HG02973 (cell line): Measurements from ENCODE around the gene HPD.
A peak's percentile ranks its signal among the peaks of the same experiment; 100 is the strongest.
"Not testable (repeated sequence)": the region's sequence is repeated elsewhere in the genome, so short reads cannot be mapped to it uniquely, and the experiment has no call there.

Source experiments
- ATAC-seq: cut with Tn5 transposase; IDR thresholded peaks from one replicate; pipeline ENCODE4 v1.9.1; 2021; ENCODE audit warnings: moderate library complexity; ENCODE audit not compliant: unreplicated experiment

Gene HPD

DNA sequence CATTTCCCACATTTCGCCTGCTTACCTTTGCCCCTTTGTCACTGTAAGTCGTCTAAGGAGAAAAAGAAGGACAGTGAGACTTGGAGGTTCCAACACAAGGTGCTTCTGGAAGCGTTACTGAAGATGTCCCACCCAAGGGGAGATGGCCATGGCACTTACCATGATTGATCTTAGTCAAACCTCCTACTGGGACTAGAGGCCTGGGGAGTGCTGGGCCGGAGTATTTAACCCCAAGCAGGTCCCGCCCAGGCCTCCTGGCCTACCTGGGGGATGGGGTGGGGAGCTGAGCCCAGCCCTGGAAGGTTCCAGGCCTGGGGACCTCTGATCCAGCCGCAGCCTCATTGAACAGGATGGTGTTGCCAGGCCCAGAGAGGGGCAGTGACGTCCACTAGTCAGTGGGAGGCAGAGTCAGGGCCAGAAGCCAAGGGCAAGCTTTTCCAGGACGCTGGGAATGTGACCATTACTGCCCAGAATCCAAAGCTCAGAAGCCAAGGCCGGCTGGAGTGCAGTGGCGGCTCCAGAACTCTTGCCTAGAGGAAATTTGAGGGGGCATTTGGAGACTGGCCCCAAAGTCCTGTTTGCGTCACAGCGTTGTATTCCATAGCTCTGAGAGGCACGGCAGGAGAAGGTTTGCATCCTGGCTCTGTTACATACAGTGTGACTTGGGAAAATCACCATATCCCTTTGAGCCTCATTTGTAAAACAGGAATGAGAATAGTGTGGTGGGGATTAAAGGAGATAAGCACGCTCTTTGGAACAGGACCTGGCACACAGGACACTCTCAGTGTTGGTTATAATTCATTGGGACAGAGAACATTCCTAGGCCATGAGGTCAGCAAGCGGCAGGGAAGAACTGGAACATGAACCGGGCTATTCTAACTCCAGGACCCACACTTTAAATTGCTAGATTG is at the start of gene HPD:
Gene HPD, minus strand, starts transcription at position 198 of the 911 bp plus-strand sequence. Its CDS starts 36 bp downstream, at position 162.
- ATAC-seq = no peak

DNA sequence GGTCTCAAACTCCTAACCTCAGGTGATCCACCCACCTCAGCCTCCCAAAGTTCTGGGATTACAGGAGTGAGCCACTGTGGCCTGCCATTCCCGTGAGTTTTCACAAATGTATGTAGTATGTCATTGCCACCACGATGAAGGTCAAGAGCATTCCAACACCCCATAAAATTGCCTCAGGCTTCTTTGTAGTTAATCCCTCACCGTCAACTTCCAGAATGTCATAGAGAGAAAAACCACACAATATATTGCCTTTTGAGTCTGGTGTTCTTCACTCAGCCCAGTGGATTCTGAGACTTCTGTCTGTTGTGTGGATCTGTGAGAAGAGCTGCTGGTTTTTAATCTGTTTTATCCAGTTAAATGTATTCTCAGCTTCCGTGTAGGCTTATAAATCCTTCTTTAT is 47.1 kb upstream of the HPD start:
- ATAC-seq = no peak

- ATAC-seq = no peak
These were observed 44.5 kb upstream of the HPD start for GRCh38 chr12:121903202-121903601.

- no peak for ATAC-seq
These were observed 40.9 kb upstream of the HPD start for GRCh38 chr12:121899590-121899989.

- no peak for ATAC-seq
These were observed 39.6 kb upstream of the HPD start for GRCh38 chr12:121898287-121898686.

DNA sequence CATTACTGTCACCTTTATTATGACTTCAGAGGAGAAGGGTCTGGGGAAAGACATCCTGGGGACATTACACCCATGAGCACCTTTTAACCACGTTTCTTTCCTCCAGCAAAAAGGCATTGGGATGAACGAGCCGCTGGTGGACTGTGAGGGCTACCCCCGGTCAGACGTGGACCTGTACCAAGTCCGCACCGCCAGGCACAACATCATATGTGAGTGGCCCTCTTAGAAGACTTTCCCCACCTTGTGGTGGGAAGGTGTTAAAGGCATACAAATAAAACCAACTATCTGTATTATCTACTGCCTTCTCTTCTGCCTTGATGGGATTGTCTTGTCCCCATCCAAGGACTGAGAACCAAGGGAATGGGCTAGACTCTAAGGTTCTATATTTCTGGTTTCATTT is 36.0 kb upstream of the HPD start:
- no peak for ATAC-seq

- ATAC-seq = no peak
These were observed 35.4 kb upstream of the HPD start for GRCh38 chr12:121893961-121894460.

DNA sequence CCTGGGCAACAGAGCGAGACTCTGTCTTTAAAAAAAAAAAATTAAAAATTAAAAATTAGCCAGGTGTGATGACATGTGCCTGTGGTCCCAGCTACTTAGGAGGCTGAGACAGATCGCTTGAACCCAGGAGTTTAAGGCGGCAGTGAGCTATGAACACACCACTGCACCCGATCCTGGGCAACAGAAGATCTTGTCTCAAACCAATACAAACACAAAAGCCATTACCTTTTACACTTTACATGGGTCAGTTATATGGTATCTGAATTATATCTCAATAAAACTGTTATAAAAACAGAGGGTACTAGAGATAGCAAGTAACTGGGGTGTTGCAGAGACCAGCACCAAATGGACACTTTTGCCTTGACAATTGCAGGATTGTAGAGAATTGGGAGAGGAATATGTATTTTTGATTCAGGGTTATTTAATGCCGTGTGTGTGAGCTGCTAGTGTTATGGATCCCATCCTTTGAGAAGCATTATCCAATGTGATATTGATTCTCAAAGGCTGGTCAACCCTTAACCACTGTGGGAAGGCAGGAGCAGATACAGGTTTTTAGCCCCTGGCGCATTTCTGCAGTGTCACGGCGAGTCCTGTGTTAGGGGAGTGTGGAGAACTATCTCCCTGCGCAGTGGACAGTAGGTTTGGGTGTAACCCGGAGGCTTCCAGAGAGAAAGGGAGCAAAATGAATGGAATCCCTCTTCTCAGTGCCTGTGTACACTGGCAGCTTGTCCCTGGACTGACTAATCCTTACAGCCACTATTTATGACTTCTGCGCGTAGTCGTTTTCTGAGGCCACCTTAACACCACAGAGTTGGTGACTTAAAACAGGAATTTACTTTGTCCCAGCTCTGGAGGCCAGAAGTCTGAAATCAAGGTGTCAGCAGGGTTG is 34.3 kb upstream of the HPD start:
- ATAC-seq = no peak

- not testable (repeated sequence) for ATAC-seq
These were observed 31.0 kb upstream of the HPD start for GRCh38 chr12:121889661-121890060.

DNA sequence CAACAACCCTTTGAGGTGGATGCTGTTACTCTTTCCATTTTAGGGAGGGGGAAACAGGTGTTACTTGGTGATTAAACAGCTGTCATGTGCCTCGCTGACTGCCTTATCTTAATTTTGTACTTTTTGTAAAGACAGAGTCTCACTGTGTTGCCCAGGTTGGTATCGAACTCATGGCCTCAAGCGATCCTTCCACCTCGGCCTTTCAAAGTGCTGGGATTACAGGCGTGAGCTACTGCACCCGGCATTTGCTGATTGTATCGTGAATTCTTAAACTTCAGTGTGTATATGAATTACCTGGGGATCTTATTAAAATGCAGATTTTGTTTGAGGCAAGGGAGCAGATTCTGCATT is 30.6 kb upstream of the HPD start:
- no peak for ATAC-seq

DNA sequence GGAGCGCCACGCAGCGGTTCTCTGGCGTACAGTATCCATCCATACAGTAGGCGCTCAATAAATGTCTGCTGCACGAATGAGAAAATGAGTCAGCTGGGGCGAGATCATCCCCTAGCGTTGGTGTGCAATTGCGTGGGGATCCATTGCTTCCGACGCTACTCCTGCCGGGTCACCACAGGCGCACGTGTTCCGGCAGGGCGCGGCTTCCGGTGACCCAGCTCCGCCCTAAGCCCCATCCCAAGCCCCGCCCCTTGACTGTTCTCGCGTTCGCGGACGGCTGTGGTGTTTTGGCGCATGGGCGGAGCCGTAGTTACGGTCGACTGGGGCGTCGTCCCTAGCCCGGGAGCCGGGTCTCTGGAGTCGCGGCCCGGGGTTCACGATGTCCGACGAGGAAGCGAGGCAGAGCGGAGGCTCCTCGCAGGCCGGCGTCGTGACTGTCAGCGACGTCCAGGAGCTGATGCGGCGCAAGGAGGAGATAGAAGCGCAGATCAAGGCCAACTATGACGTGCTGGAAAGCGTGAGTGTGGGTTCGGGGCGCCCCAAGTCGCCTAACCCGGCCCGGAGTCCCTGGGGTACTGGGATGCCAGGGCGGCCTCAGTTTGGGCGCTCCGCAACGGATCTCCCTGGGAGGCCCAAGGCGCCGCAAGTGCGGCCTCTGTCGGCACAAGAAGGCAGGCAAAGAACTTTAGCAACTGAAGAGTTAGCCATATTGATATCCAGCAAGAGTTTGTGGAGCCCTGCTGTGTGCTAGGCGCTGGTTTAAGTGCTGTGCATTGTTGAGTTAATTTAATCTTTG is 30.0 kb upstream of the HPD start, which contains the start of gene PSMD9:
Gene PSMD9, plus strand, starts transcription at position 313 of the 796 bp plus-strand sequence. Its CDS starts 67 bp downstream, at position 380.
- ATAC-seq = peak; percentile 91

- ATAC-seq = no peak
These were observed 29.4 kb upstream of the HPD start for GRCh38 chr12:121888083-121888477.

DNA sequence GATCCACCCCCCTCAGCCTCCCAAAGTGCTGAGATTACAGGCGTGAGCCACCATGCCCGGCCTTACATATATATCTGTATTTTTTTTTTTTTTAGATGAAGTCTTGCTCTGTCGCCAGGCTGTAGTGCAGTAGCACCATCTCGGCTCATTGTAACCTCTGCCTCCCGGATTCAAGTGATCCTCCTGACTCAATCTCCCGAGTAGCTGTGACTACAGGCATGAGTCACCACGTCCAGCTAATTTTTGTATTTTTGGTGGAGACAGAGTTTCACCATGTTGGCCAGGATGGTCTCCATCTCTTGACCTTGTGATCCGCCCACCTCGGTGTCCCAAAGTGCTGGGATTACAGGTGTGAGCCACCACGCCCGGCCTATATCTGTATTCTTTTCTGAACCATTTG is 26.5 kb upstream of the HPD start:
- not testable (repeated sequence) for ATAC-seq

DNA sequence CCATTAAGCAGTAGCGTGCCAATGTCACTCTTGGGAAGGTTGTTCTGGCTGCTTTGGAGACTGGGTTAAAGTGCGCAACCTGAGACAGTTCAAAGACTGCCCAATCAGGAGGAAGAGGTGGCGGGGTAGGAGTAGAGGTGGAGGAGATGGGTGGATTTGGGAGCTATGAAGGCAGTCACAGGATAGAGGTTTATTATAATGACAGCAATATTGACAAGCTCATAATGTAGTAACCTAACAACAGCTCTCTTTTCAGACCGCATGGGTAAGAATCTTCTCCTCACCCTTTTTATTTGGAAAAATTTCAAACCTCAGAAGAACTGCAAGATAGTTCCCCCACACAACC is 24.6 kb upstream of the HPD start:
- no peak for ATAC-seq

- ATAC-seq = not testable (repeated sequence)
These were observed 17.4 kb upstream of the HPD start for GRCh38 chr12:121876080-121876447.

DNA sequence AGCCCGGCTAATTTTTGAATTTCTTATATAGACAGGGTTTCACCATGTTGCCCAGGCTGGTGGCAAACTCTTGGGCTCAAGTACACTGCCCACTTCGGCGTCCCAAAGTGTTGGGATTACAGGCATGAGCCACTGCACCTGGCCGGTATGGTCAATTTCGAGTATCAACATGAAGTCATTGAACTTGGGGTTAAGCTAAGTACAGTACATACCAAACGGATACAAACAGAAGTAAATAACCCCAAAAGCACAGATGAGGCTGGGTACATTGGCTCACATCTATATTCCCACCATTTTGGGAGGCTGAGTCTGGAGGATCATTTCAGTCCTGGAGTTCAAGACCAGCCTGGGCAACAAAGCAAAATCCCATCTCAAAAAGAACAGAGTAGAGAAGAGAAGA is 16.9 kb upstream of the HPD start:
- ATAC-seq = no peak

GRCh38 chr12:121874071-121874470 is 15.4 kb upstream of the HPD start:
- no peak for ATAC-seq

DNA sequence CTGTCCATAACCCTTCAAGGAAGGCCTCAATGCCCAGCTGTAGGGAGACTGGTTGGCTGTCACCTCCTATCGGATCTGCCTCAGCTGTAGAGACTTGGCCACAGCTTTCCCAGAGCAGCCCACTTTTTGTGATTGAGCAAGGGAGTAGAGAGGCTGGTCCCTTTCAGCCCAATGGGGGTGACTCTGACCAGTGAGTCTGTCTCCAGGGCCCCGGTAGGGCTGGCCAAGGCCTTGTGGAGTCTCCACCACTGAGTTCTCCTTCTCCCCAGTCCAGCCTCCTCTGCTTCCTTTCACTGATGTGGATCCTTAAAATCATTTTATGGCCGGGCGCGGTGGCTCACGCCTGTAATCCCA is 14.5 kb upstream of the HPD start:
- ATAC-seq = no peak

GRCh38 chr12:121872546-121873215 is 14.0 kb upstream of the HPD start:
- ATAC-seq = no peak

- no peak for ATAC-seq
These were observed 12.8 kb upstream of the HPD start for GRCh38 chr12:121871467-121871866.
